Measurements from ENCODE around the gene MED26.

The MED26 gene

DNA sequence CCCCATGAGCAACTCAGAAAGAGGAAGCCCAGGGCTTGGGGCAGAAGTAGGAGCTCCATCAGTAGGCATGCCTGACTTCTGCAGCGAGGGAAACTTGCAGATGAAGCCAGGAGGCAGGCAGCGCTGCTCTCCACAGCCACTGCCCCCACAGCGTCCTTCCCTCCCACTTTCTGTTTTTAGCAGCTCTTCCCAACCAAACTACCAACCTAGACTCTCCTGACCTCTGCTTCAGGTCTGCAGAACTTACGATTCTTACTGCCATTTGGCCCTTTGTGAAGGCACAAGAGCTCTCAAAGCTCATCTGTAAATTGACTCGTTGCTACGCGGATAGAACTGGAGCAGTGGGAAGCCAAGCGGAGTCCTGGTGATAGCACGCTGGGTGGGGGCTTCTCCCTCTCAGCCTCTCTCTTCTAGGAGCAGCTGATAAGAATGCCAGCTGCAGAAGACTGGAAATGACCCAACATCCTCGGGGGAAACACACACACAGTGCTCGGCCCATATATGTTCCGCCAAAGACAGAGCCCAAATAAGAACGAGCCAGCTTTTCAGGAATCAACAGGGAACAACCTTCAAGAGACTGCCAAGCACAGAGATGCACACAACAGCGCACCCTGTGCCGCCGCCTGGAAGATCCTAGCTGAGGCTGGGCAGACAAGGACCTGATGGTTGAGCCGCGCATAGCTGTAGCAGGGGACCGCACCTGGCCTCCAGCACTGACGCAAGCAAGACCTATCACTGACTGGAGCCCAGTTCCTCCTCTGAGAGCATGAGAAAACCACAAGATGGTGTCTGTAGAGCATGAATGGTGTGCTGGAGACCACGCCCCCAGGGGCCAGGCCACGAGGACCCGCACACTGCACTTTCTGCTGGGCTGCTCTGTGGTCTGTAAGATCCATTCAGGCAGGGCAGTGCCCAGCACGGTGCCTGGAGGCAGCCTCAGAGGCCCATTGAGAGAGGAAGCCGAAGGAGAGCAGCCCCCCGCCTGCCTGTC lies 39.9 kb downstream of the MED26 start:
- no peak for DNase-seq

DNA sequence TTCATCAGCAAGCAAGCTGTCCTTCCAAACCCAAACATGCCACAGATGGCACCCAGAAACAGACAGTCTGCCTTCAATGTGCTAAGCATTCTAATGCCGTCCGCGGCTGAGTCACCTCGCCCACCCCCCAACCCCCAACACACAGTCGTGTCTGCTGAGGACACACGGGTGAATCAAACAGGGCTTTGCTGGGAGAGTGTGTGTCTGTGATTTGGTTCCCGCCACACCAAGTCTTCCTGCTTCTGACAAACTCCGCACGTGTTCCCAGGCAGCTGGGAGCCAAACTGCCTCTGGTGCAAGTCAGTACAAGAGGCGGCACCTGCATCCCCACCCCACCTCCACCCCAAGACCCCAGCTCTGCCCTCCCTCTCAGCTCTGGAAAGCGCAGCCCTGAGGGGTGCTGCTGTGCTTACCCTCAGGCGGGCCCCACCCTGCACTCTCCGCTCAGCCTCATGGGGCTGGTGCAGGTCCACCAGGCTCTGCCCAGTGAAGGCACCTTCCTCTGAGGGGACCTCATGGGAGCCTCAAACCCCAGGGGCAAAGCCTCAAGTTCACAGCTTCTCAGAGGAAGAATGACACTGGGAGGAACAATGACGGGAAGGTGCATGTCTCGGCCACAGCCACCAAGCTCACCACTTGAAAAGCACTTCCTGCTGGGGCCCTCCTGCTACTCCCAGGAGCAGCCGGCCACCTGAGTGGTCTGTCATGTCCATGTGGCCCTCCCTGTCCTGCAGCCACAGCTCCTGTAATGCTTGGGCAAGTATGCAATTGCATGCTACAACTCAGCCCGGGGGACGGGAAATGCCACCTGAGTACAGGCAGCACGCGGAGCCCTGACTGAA lies 40.8 kb downstream of the MED26 start:
- DNase-seq = peak; percentile 50

DNA sequence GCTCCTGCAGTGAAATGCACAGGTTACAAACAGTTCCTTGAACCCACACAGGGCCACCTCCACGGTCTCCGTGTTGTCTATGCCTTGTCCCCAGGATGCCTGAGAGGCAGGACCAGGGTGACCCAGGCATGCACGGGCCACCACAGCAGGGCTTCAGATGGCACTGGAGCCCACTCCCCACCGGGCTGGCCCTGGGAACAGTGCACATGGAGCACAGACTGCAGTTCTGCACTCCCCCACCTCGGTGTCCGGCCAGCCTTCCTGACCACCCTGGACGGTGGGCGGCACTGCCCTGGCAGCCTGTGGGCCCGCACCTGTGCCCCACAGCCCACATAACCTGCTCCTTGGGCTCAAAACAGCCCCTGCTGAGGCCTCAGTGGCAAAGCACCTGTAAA lies 41.5 kb downstream of the MED26 start:
- no peak for DNase-seq

DNA sequence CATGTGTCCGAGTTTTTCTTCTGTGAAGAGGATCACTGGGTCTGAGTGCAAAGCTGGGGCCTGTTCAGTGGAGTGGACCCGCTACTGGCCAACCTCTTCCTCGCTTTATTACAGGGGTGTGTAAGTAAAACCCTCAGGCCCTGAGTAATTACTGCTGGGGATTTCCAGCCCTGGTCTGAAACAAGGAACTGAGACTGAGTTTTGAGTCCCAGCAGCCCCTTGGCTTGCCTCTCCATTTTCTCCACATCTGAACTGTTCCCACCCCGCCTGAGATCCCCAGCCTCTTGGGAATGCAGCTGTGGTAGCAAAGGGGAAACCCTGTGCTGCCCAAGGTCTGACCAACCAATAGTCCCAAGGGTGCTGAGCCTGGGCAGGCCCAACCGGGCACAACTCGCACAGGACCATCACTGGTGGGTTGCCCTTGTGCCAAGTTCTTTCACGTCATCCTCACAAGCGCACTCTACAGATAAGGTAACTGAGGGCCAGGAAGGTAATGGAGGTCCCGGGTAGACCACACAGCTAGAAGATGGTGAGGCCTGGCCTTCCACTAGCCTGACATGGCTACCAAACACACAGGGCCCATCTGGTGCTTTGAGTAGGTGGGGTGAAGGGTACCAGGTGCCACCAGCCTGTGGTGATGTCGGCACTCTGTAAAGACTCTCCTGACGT lies 42.1 kb downstream of the MED26 start:
- no peak for DNase-seq

DNA sequence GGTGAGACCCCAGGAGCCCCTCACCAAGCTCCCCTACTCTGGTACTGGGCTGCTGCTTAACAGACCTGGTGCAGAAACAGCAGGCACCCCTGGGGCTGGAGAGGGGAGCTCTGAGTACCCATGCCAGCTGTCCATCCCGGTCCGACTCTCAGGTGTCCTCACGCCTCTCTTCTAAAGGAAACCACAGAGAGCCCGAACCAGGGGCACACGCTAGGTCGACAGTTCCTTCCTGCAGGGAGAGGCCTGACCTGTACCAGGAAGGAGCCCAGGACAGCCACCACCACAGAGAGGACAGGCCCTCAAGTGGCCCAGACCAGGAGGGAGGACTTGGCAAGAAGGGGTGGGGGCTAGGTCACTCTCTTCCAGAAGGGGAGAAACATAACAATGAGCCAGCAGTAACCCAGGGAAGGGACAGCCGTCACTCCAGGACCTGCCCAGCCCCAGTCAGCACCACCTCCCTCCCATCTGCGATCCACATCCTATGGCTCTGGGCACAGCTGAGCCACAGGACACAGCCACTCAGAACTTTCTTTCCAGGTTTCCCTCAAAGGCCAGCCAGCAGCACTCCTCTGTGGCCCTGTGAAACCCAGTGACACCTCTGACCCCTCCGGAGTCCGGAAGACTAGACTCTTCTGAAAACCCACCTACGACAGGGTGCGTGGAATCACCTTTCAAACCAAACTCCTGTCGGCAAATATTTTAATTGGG lies 42.8 kb downstream of the MED26 start:
- DNase-seq = no peak

DNA sequence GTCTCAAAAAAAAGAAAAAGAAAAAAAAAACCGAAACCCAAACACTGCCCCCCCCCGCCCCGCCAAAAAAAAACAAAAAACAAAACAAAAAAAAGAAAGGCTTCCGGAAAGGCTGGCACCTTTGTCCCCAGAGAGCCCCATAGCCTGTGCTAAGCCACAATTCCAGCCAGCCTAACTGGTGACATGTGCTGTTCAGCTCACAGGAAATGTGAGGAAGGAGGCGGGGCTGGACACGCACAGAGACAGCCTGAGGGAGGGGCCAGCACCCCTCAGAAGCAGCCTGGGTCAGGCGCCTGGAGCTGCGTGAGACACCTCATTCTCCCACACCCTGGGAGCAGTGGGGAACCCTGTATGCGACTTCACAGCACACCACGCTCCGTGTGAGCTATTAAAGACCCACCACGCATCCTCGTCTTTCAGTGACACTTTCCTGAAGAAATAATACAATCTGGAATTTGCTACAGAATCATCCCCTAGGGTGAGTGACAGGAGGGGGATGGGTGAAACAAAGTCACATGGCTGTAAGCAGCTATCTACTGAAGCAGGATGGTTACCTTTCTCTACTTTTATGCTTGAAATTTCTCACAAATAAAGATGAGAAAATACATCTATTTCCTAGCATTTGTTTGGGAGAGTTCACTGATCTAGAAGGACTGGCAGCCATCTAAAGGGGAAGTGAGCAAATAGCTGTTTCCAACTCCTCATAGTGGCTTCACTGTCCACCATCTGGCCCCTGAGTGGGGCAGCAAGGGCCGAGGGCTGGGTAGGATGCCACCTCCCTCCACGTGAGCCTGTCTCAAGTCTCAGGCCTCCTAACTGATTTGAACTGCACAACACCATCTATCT lies 43.5 kb downstream of the MED26 start:
- peak; percentile 76 for DNase-seq

DNA sequence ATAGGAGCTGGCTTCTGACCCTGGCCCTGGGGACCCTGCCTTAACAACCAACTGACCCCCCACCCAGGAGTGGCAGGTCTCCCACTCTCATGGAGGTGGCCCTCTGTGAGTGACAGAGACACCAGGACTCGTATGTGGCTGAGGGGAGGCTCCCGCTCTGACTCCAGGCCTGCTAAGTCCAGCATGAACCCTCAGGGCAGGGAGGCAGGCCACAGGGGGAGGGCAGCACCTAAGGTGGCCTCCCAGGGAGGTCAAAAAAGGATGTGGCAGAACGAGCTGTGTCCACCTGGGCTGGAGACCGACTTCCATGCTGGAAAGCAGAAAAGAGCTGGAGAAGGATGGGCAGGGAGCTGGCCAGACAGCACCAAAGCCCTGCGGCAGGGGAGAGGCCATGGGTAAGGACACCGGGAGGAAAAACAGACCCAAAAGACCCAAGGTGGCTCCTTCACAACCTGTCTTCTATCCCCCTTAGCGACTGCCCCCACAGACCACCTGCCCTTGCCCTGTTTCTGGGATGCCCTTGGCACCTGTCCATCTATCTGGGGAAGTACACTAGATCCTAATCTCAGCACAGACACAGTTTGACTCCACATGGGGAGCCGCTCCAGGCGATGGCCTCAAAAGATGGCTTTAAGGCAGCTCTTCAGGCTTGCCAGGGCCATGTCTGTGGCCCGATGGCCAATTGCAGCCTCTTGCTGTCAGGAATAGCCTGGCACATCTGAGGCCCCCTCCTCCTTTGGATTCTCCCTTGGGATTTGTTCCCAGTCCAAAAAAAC lies 45.3 kb downstream of the MED26 start:
- no peak for DNase-seq

DNA sequence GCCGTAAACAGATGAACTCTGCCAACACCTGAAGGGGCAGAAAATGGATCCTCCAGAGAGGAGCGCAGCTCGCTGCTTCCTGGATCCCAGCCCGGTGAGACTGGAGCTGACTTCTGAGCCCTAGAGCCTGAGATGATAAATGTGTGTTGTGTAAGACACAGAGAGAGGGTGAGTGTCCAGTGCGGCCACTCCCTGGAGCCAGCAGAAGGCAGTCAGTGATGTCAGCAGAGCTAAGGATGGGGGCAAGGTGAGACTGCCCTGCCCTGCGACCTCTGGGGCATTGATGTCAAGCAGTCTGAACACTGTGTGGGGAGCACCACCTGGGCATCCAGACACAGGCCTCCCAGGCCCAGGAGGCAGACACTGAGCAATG lies 46.0 kb downstream of the MED26 start:
- no peak for DNase-seq

DNA sequence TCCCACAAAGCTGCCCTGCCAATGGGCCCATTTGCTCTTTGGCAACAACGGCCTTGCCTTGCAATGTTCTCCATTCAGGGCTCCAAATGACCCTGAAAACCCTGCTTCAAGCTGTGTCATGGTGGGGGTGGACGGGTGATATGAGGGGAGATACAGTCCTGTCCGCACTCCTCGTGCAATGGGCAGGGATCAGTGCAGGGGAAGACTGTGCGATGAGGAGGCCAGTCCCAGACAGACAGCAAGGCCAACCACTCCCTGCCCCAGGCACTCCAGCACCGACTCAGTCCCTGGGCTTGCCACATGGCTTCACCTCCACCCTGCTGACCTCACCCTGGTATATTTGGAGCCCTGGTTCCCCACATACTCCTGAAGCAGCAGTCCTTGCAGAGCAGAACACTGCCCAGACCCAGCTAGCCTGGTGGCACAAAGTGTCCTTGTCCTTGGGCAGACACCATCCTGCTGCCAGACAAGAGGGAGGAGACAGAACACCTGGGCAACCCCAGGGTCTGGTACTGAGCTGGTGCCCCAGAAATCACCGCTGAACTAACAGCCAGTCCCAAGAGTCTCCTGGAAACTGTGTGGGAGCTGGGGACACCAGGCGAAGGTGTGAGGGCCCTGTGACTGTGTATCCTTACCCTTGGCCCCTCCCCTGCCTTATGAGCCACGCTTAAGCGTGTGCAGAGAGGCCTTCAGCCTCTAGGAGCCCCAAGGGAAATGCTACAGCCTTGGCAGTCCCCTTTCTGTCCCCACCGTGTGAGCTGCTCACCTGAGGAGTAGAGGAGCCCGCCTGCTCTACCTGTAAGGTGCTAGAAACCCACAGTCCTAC lies 46.6 kb downstream of the MED26 start:
- no peak for DNase-seq

DNA sequence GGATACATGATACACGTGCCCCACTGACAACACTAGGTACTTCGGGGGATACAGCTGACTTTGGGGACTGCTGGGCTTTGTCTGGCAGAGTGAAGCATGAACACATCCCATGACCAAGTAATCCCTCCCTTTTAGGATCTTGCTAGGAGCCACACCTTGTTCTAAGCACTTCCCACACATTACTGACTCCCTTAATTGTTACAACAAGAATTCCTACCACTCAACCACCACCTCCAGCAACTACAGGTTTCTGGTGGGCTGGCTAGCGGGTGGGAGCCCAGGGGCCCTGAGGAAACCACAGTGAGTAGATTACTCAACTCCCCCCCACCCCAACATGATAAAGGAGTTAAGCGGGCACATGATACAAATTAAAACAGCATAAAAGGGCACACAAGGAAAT lies 48.6 kb downstream of the MED26 start:
- no peak for DNase-seq

DNA sequence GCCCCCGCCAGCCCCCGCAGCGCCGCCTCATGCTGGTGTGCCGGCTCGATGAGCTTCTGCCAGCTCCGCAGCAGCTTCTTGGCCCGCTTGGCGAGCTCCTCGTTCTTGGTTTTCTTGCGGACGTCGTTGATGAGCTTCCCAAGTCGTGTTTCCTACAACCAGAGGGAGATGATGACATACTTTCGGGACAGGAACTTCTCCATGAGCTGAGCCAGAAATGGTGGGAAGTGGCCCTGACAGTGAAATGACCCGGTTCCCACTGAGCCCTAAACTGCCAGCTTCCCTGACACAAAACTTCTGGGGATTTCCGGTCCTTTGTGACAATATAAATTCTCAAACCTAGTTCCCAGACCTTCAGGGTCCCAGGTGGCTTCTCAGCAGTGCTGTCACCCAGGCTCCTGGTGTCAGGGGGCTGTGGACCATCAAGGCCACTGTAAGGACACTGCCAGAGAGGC lies 50.4 kb downstream of the MED26 start:
- DNase-seq = no peak

DNA sequence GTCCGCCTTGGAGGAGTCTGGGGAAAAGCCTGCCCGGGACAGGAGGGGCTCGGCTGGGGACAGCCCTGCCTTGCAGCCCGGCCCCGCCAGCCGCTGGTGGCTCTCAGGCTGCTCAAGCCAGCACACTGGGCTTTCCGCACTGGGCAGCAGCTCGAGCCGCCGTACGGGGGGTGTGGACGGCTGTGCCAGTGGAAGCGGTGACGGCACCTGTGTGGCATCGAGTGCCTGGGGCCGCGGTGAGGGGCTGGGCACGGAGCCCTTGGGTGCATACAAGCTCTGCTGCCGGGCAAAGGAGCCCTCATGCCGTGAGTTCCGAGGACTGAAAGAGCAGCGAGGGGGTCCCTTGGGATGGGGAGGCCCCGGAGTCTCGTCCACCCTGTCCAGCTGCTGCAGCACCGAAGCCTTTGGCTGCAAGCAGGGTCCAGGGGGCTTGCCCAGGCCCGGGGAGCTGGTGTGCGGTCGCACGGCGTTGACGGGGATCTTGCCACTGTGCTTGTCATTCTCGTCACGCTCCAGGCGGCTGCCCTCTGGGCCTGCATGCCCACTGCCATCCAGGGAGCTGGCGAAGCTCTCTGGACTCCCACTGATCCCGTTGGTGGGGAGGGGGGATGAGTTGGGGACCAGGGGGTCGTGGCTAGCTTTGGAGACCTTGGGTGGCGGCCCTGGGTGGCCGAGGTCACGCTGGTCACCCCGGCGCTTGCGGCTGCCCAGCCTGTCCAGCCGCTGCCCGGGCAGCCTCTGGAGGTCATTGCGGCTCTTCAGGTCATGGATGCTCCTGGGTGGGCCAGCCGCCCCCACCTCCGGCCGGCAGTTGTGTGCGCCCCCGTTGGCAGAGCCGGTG lies 51.1 kb downstream of the MED26 start:
- DNase-seq = no peak

DNA sequence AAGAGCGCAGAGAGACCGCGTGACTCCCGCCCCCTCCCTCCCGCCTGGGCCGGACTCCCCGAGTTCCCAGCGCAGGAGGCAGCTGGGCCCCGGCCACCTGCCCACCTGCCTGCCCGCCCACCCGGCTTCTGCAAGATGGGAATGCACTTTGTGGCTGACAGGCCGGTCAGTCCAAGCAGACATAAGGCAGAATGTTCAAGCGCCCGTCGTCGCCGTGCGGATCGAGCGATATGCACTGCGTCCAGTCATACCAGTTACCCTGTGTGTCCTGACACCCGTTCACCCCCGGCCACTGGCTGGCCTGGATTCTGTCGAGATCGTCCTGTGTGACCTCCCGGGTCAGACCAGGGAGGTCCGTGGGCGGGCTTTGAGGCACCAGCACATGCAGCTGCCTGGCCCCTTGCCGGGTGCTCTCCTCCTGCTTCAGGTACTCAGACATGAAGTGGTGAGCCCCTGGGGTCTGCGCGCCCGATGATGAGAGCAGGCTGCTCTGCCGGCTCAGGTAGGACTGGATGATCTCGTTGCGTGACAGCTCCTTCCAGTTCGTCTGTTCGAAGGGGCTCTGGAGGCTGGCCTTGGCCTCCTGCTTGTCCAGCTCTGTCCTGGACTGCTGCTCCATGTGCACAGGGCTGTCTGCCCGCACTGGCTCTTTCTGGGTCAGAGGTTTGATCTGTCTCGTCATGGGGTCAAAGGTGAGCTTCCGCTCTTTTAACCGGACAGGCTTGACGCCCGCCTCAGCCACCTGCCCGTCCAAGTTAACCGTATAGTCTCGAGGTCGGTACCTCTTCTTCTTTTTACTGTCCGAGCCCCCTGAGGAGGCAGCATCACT lies 51.9 kb downstream of the MED26 start:
- no peak for DNase-seq

DNA sequence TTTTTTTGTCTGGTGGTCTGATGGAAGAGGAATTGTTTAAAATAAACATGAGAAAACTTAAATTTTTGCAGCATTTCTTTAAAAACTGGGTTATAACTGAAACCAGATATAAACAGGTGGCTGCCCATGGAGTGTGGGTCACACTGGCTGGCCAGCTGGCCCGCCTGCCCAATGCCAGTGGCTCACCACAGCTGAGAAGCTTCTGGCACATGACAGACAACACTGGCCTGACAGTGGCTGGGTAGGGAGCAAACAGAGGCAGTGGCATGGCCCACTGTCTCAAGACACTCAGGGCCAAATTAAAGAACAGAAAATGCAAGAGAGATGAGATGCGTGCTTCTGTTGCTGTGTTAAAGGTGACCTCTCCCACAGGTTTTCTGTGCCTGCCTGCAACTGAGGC lies 52.7 kb downstream of the MED26 start:
- DNase-seq = no peak

DNA sequence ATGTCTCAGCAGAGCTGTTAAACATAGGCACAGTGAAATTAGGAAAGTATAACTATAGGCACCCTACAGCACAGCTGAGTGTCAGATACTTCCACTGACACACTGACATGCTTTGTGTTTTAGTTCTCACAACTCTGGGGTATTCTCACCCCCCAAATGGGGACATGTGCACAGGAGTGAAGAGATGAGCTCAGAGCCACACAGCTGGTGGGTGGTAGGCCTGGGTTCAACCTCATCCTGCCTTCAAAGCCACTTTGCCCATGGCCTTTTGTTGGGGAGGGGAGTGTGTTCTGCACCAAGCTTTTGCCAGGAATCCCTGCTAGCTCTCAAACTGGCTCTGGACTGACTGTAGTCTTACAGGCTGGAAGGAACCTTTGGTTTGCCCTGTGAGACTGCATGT lies 54.1 kb downstream of the MED26 start:
- DNase-seq = no peak

DNA sequence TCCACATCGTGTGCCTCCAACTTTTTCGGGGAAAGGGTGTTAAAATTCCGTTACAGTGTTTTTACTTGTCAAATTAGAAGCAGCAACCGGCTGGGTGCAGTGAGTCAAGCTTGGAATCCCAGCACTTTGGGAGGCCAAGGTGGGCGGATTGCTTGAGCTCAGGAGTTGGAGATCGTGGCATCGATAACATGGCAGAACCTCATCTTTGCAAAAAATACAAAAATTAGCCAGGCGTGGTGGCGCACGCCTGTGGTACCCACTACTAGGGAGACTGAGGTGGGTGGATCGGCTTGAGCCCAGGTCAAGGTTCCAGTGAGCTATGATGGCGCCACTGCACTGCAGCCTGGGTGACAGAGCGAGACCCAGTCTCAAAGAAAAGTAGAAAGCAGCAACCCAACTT lies 54.7 kb downstream of the MED26 start:
- no peak for DNase-seq

DNA sequence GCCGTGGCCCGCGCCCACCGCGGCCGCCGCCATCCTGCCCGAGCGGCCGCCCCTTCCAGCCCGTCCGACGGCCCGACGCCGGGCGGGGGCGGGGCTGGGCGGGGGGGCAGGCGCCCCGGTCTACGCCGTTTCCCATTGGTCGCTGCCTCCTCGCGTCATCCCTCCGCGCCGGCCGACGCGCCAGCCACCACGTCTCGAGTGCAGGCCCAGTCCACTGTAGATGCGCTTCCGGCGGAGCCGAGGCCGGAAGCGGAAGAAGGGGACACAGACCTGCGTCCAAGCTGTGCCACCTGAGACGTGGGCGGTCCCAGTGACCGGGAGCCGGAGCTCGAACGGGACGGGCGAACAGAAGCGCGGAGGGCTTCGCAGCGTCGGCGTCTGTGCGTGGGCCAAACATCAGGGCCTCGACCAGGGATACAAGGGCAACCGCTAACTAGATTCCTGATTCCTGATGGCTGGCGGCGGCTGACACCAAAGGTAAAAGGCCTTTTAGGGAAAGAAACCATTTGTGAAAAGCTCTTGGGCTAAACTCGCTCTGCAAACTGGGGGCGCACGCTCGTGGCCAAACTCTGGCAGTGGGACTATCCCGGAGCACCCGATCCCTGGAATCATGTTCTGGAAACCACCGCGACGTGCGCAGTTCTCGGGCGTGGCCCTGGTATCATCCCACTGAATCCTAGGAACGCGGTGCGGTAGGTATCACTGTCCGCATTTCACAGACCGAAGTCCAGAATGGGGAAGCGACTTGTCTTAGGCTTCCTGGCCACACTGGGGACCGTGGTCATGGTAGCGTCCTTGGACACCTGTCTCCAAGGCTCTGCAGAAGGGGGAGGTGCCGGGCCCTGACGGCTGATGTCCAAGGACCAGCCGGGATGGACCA lies 55.4 kb downstream of the MED26 start, which contains the start of gene SLC35E1:
TSS of gene SLC35E1 (minus strand) at position 84 of the 880 bp plus-strand sequence. CDS start at position 33, 51 bp downstream.
- DNase-seq = peak; percentile 85
